PC-9 (cell line): ENCODE measurements around the gene DGCR2.

Source experiments
- EZH2 ChIP-seq: fragments of 200-600 bp; sonication (generic); IDR thresholded peaks from 2 replicates; pipeline ENCODE4 v1.8.0; 2017; ENCODE audit warnings: antibody characterized with exemption, low read depth
- TF ChIP-seq, protein P1 (sequence below): fragments of 200-600 bp; sonication (generic); conservative IDR thresholded peaks from 2 replicates; pipeline ENCODE4 v1.6.1; 2017; ENCODE audit warnings: mixed run types, antibody characterized with exemption, mild to moderate bottlenecking, moderate library complexity

DNA sequence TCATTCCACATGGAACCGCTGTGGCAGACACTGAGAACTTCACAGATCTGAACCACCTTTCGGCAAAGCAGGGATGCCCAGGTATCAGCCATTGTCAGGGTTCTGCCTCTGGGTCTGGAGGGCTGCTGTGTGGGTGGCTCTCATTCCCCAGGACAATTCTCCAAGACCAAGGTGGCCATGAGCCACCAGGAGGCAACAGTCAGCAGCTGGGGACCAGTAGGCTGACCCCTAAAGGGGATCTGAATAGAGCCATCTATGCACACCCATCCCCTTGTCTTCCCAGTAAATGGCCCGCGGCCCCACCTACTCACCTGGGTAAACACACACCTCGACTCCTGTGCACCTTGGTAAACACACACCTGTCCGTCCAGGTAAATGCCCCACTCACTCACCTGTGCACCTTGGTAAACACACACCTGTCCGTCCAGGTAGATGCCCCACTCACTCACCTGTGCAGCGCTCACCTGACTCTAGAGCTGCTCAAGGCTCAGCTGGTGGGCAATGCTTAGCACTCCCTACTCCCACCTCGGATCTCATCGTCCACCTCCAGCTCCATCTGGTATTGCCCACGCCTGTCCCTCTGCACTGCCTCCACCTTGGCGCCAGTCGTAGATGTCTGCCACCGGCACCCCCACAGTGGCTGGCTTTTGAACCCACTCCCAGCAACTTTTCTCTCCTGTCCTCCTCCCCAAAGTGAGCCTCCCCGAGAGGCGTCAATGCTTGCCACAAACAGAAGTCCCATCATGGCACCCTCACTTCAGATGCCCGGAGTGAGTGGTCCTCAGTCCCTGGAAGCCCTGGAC lies 46.1 kb upstream of the DGCR2 start:
- TF ChIP-seq, protein P1, sequence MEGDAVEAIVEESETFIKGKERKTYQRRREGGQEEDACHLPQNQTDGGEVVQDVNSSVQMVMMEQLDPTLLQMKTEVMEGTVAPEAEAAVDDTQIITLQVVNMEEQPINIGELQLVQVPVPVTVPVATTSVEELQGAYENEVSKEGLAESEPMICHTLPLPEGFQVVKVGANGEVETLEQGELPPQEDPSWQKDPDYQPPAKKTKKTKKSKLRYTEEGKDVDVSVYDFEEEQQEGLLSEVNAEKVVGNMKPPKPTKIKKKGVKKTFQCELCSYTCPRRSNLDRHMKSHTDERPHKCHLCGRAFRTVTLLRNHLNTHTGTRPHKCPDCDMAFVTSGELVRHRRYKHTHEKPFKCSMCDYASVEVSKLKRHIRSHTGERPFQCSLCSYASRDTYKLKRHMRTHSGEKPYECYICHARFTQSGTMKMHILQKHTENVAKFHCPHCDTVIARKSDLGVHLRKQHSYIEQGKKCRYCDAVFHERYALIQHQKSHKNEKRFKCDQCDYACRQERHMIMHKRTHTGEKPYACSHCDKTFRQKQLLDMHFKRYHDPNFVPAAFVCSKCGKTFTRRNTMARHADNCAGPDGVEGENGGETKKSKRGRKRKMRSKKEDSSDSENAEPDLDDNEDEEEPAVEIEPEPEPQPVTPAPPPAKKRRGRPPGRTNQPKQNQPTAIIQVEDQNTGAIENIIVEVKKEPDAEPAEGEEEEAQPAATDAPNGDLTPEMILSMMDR, result no peak; the same call in 1 of the 2 replicates
- TF ChIP-seq EZH2, result no peak
